GM19193 (cell line): ENCODE data around the gene ZNF800.

Experiments
- POLR2A ChIP-seq: IDR thresholded peaks from 4 replicates; pipeline ENCODE4 v1.6.1; 2011; ENCODE audit not compliant: insufficient read depth, insufficient read length; ENCODE audit errors: extremely low read depth

ZNF800 gene

GRCh38 chr7:127330070-127330469 lies 62.4 kb downstream of the ZNF800 start:
- no peak for TF ChIP-seq POLR2A

- no peak for TF ChIP-seq POLR2A
Measured at GRCh38 chr7:127322832-127323493, 69.5 kb downstream of the ZNF800 start.

GRCh38 chr7:127322351-127322750 lies 70.2 kb downstream of the ZNF800 start:
- no peak for TF ChIP-seq POLR2A

GRCh38 chr7:127320974-127321373 lies 71.5 kb downstream of the ZNF800 start:
- no peak for TF ChIP-seq POLR2A
